Neural progenitor cell (in vitro differentiated cells): ENCODE data around the gene MAIP1. TPM values are rescaled to one million over a fixed set of nuclear protein-coding genes. Genes with fewer than 3 reads are reported as not detected.

Experiments used
- DNase-seq: peaks from one replicate; pipeline ENCODE4 v3.0.0-alpha.2; 2016; ENCODE audit warnings: low spot score
- H2AFZ ChIP-seq: fragments of 200-600 bp; sonication (generic); replicated peaks from 2 replicates; pipeline ENCODE4 v1.6.1; 2016; ENCODE audit warnings: antibody characterized with exemption
- H3F3A ChIP-seq: fragments of 200-600 bp; sonication (generic); 2 replicates; pipeline ENCODE4 v1.6.1; 2016; ENCODE audit warnings: antibody characterized with exemption, low read depth
- H3K27ac ChIP-seq: fragments of 200-600 bp; sonication (generic); 2 replicates; pipeline ENCODE4 v1.5.1; 2016; ENCODE audit warnings: mild to moderate bottlenecking
- H3K27me3 ChIP-seq: fragments of 200-600 bp; sonication (generic); 2 replicates; pipeline ENCODE4 v1.6.1; 2016; ENCODE audit warnings: mild to moderate bottlenecking, moderate library complexity
- H3K36me3 ChIP-seq: fragments of 200-600 bp; sonication (generic); 2 replicates; pipeline ENCODE4 v1.5.1; 2016
- H3K4me1 ChIP-seq: fragments of 200-600 bp; sonication (generic); 2 replicates; pipeline ENCODE4 v1.6.1; 2016; ENCODE audit warnings: mixed run types
- H3K4me2 ChIP-seq: fragments of 200-600 bp; sonication (generic); 2 replicates; pipeline ENCODE4 v1.6.1; 2016
- H3K4me3 ChIP-seq: fragments of 200-600 bp; sonication (generic); 2 replicates; pipeline ENCODE4 v1.5.1; 2016
- H3K79me2 ChIP-seq: fragments of 200-600 bp; sonication (generic); 2 replicates; pipeline ENCODE4 v1.6.1; 2016; ENCODE audit warnings: low read depth
- H3K9ac ChIP-seq: fragments of 200-600 bp; sonication (generic); 2 replicates; pipeline ENCODE4 v1.6.1; 2016
- H3K9me3 ChIP-seq: fragments of 200-600 bp; sonication (generic); 2 replicates; pipeline ENCODE4 v1.5.1; 2016; ENCODE audit warnings: low read depth
- H4K20me1 ChIP-seq: fragments of 200-600 bp; sonication (generic); 2 replicates; pipeline ENCODE4 v1.6.1; 2016; ENCODE audit warnings: low read depth
- H3K27ac Mint-ChIP-seq: 3 replicates; pipeline ENCODE4 v1.8.0; 2021; ENCODE audit warnings: mixed read lengths
- H3K27me3 Mint-ChIP-seq: 2 replicates; pipeline ENCODE4 v1.8.0; 2022; ENCODE audit warnings: low read depth, mild to moderate bottlenecking, inconsistent platforms, moderate library complexity, mixed read lengths; ENCODE audit not compliant: insufficient read depth
- H3K36me3 Mint-ChIP-seq: 3 replicates; pipeline ENCODE4 v1.8.0; 2021; ENCODE audit warnings: mixed read lengths
- H3K4me1 Mint-ChIP-seq: 3 replicates; pipeline ENCODE4 v1.8.0; 2021; ENCODE audit warnings: mixed read lengths
- H3K4me3 Mint-ChIP-seq: 3 replicates; pipeline ENCODE4 v1.8.0; 2021; ENCODE audit warnings: mild to moderate bottlenecking, moderate library complexity, mixed read lengths
- H3K9me3 Mint-ChIP-seq: 3 replicates; pipeline ENCODE4 v1.8.0; 2020; ENCODE audit warnings: mixed read lengths
- EZH2 ChIP-seq: fragments of 200-600 bp; sonication (generic); IDR thresholded peaks from 2 replicates; pipeline ENCODE4 v1.6.1; 2017; ENCODE audit warnings: antibody characterized with exemption, mild to moderate bottlenecking, moderate library complexity
- EZH2phosphoT487 ChIP-seq: fragments of 200-600 bp; sonication (generic); IDR thresholded peaks from 2 replicates; pipeline ENCODE4 v1.6.1; 2017; ENCODE audit warnings: antibody characterized with exemption
- total RNA-seq: library from RNA; depleted of rRNA; stranded (reverse); fragments of >200 nt; gene quantifications from 2 replicates; pipeline ENCODE4 v1.2.3, GENCODE V29; 2015; ENCODE audit warnings: low replicate concordance
- TF ChIP-seq, protein P1 (sequence below): fragments of 200-600 bp; sonication (generic); IDR thresholded peaks from 2 replicates; pipeline ENCODE4 v1.5.1; 2017; ENCODE audit warnings: antibody characterized with exemption, mild to moderate bottlenecking

The MAIP1 gene
- total RNA-seq, 1 donor from 2014 or later, result 14.0 TPM

DNA sequence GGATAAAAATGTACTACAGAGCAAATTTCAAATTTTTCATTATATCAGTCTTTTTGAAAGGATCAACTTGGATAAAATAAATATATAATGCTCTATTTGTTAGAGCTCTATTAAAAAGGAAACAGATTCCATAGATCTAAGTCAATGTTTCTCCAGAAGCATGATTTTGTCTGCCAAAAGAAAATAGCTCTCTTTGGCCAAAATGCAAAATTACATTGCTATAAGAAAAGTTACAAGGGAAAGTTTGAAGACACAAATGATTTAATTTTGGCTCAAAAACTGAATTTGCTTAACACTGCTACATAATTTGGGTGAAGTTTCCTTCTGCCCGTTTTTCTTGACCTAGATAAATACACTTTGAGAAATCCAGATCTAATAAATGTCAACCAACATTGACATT, 28.6 kb upstream of the MAIP1 start:
- no peak overlapping the region for H3K27ac ChIP-seq
- Mint-ChIP-seq H3K36me3 (peaks cover 24% of the 10 kb centered on the region), H3K27ac (no peak overlapping the region), H3K4me1 (peaks cover 8% of the 10 kb centered on the region), H3K4me3 (no peak overlapping the region), H3K27me3 (no peaks in the 10 kb centered on the region), H3K9me3 (no peaks in the 10 kb centered on the region)
- H3K27me3 ChIP-seq, result no peaks in the 10 kb centered on the region
- no peaks in the 10 kb centered on the region for H3K9me3 ChIP-seq
- peaks cover 17% of the 10 kb centered on the region for H3K36me3 ChIP-seq
- H4K20me1 ChIP-seq, result peaks cover 52% of the 10 kb centered on the region
- H2AFZ ChIP-seq, result no peak overlapping the region
- TF ChIP-seq EZH2 (no peak), EZH2phosphoT487 (no peak)
- TF ChIP-seq, protein P1, sequence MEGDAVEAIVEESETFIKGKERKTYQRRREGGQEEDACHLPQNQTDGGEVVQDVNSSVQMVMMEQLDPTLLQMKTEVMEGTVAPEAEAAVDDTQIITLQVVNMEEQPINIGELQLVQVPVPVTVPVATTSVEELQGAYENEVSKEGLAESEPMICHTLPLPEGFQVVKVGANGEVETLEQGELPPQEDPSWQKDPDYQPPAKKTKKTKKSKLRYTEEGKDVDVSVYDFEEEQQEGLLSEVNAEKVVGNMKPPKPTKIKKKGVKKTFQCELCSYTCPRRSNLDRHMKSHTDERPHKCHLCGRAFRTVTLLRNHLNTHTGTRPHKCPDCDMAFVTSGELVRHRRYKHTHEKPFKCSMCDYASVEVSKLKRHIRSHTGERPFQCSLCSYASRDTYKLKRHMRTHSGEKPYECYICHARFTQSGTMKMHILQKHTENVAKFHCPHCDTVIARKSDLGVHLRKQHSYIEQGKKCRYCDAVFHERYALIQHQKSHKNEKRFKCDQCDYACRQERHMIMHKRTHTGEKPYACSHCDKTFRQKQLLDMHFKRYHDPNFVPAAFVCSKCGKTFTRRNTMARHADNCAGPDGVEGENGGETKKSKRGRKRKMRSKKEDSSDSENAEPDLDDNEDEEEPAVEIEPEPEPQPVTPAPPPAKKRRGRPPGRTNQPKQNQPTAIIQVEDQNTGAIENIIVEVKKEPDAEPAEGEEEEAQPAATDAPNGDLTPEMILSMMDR, result no peak
- no peak for DNase-seq
- no peak overlapping the region for H3K4me3 ChIP-seq
- H3F3A ChIP-seq, result peaks cover 23% of the 10 kb centered on the region
- no peaks in the 10 kb centered on the region for H3K4me1 ChIP-seq
- H3K9ac ChIP-seq, result no peak overlapping the region
- no peak overlapping the region for H3K4me2 ChIP-seq
- peaks cover 62% of the 10 kb centered on the region for H3K79me2 ChIP-seq

DNA sequence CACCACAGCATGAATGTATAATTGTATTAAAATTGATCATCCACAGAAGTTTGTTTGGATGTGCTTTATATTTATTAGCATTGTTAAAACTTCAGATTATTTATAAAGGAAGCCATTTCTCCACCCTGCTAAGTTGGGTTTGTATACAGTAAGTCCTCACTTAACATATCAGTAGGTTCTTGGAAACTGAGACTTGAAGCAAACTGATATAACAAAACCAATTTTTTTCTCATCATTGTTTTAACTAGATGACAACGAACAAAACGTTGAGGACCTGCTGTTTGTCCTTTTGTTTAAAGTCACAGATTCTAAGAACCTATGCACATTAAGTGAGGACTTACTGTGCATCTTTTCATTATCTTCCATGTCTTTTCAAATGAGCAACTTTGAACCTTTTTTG, 27.2 kb upstream of the MAIP1 start:
- H2AFZ ChIP-seq, result no peak overlapping the region
- H3K4me2 ChIP-seq, result no peak overlapping the region
- no peaks in the 10 kb centered on the region for H3K9me3 ChIP-seq
- no peak overlapping the region for H3K27ac ChIP-seq
- no peak overlapping the region for H3K4me3 ChIP-seq
- peaks cover 48% of the 10 kb centered on the region for H3K79me2 ChIP-seq
- Mint-ChIP-seq H3K27me3 (no peaks in the 10 kb centered on the region), H3K36me3 (peaks cover 23% of the 10 kb centered on the region), H3K27ac (no peak overlapping the region), H3K4me3 (no peak overlapping the region), H3K9me3 (no peaks in the 10 kb centered on the region), H3K4me1 (peaks cover 4% of the 10 kb centered on the region)
- no peaks in the 10 kb centered on the region for H3K4me1 ChIP-seq
- no peaks in the 10 kb centered on the region for H3K27me3 ChIP-seq
- peaks cover 17% of the 10 kb centered on the region for H3K36me3 ChIP-seq
- H4K20me1 ChIP-seq, result peaks cover 49% of the 10 kb centered on the region
- H3K9ac ChIP-seq, result no peak overlapping the region
- peaks cover 35% of the 10 kb centered on the region for H3F3A ChIP-seq
- no peak for TF ChIP-seq EZH2phosphoT487
- no peak for DNase-seq

DNA sequence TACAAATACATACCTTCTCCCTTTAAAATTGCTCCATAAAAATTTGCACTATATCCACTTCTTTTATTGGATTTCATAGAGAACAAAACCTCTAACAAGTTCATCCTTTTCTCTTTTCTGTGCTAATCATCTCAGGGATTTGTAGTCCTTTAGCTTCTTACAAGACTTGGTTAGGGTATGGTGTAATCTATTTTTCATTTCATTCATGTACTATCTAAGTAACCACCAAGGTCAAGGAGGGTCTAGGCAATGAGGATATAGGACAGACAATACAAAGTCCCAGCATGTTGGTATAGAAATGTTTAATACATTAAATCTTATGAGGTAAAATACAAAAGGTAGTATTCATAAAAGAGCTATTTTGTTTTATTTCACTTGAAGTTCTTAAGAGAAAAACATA, 26.8 kb upstream of the MAIP1 start:
- Mint-ChIP-seq H3K4me3 (no peak overlapping the region), H3K27ac (no peak overlapping the region)
- H3K27ac ChIP-seq, result no peak overlapping the region

GRCh38 chr2:199929262-199929661, 26.1 kb upstream of the MAIP1 start:
- peaks cover 17% of the 10 kb centered on the region for H3K36me3 ChIP-seq
- H3K36me3 Mint-ChIP-seq, result peaks cover 23% of the 10 kb centered on the region
- no peak overlapping the region for H2AFZ ChIP-seq
- peaks cover 38% of the 10 kb centered on the region for H3F3A ChIP-seq
- no peak overlapping the region for H3K4me2 ChIP-seq
- H4K20me1 ChIP-seq, result peaks cover 38% of the 10 kb centered on the region
- no peak overlapping the region for H3K27ac Mint-ChIP-seq
- no peaks in the 10 kb centered on the region for H3K4me1 ChIP-seq
- peaks cover 4% of the 10 kb centered on the region for H3K4me1 Mint-ChIP-seq
- H3K4me3 ChIP-seq, result no peak overlapping the region
- no peaks in the 10 kb centered on the region for H3K9me3 Mint-ChIP-seq
- TF ChIP-seq, protein P1, result no peak
- TF ChIP-seq EZH2, result no peak
- no peaks in the 10 kb centered on the region for H3K27me3 Mint-ChIP-seq
- H3K9ac ChIP-seq, result no peak overlapping the region
- DNase-seq, result no peak
- no peaks in the 10 kb centered on the region for H3K27me3 ChIP-seq
- H3K27ac ChIP-seq, result no peak overlapping the region
- H3K4me3 Mint-ChIP-seq, result no peak overlapping the region
- H3K9me3 ChIP-seq, result no peaks in the 10 kb centered on the region
- peaks cover 38% of the 10 kb centered on the region for H3K79me2 ChIP-seq

More for the DNA sequence above, 26.8 kb upstream of the MAIP1 start:
- peaks cover 38% of the 10 kb centered on the region for H3F3A ChIP-seq
- no peaks in the 10 kb centered on the region for H3K9me3 Mint-ChIP-seq
- H3K4me2 ChIP-seq, result no peak overlapping the region
- H3K4me1 ChIP-seq, result no peaks in the 10 kb centered on the region
- peaks cover 45% of the 10 kb centered on the region for H4K20me1 ChIP-seq
- H3K4me1 Mint-ChIP-seq, result peaks cover 4% of the 10 kb centered on the region
- H3K9ac ChIP-seq, result no peak overlapping the region
- no peak for DNase-seq
- TF ChIP-seq EZH2 (no peak), EZH2phosphoT487 (no peak)
- TF ChIP-seq, protein P1, result no peak
- H3K27me3 ChIP-seq, result no peaks in the 10 kb centered on the region
- peaks cover 23% of the 10 kb centered on the region for H3K36me3 Mint-ChIP-seq
- no peaks in the 10 kb centered on the region for H3K27me3 Mint-ChIP-seq
- H3K9me3 ChIP-seq, result no peaks in the 10 kb centered on the region
- H3K79me2 ChIP-seq, result peaks cover 44% of the 10 kb centered on the region
- no peak overlapping the region for H2AFZ ChIP-seq
- no peak overlapping the region for H3K4me3 ChIP-seq
- H3K36me3 ChIP-seq, result peaks cover 17% of the 10 kb centered on the region
